Raji (cell line): Measurements from ENCODE around the gene GALNTL6.

Source experiments
- POLR2A ChIP-seq: IDR thresholded peaks from 2 replicates; pipeline ENCODE4 v1.6.1; 2011; ENCODE audit warnings: low read depth, low read length, control low read depth; ENCODE audit not compliant: insufficient read depth

GALNTL6 gene

GRCh38 chr4:171947400-171947799 is 134.2 kb downstream of the GALNTL6 start:
- no peak for TF ChIP-seq POLR2A

- TF ChIP-seq POLR2A = no peak
Measured at GRCh38 chr4:171948038-171948437, 134.8 kb downstream of the GALNTL6 start.

- no peak for TF ChIP-seq POLR2A
Measured at GRCh38 chr4:171954650-171955049, 141.4 kb downstream of the GALNTL6 start.

GRCh38 chr4:171956678-171957077 is 143.5 kb downstream of the GALNTL6 start:
- no peak for TF ChIP-seq POLR2A

- TF ChIP-seq POLR2A = no peak
Measured at GRCh38 chr4:171962110-171962509, 148.9 kb downstream of the GALNTL6 start.

- TF ChIP-seq POLR2A = no peak
Measured at GRCh38 chr4:171966356-171966755, 153.2 kb downstream of the GALNTL6 start.

GRCh38 chr4:171978216-171978615 is 165.0 kb downstream of the GALNTL6 start:
- TF ChIP-seq POLR2A = no peak

- no peak for TF ChIP-seq POLR2A
Measured at GRCh38 chr4:171979461-171979860, 166.3 kb downstream of the GALNTL6 start.

GRCh38 chr4:171981185-171981584 is 168.0 kb downstream of the GALNTL6 start:
- no peak for TF ChIP-seq POLR2A

GRCh38 chr4:171983935-171984805 is 171.0 kb downstream of the GALNTL6 start:
- no peak for TF ChIP-seq POLR2A

- no peak for TF ChIP-seq POLR2A
Measured at GRCh38 chr4:171985129-171985528, 171.9 kb downstream of the GALNTL6 start.

- no peak for TF ChIP-seq POLR2A
Measured at GRCh38 chr4:171993247-171993646, 180.0 kb downstream of the GALNTL6 start.

GRCh38 chr4:172007889-172008288 is 194.7 kb downstream of the GALNTL6 start:
- no peak for TF ChIP-seq POLR2A

- no peak for TF ChIP-seq POLR2A
Measured at GRCh38 chr4:172009446-172010230, 196.4 kb downstream of the GALNTL6 start.

GRCh38 chr4:172011196-172011595 is 198.0 kb downstream of the GALNTL6 start:
- no peak for TF ChIP-seq POLR2A

- TF ChIP-seq POLR2A = no peak
Measured at GRCh38 chr4:172018358-172018757, 205.2 kb downstream of the GALNTL6 start.
